IMR-90 (cell line): ENCODE measurements around the gene PLA2G4E. TPM values are rescaled to one million over a fixed set of nuclear protein-coding genes. Genes with fewer than 3 reads are reported as not detected.
A peak's percentile ranks its signal among the peaks of the same experiment; 100 is the strongest.

ENCODE experiments used
- ATAC-seq: fragments of 200-7000 bp; cut with Tn5 transposase; 2 replicates; pipeline ENCODE4 v1.9.1; 2020; ENCODE audit warnings: low read depth, mild to moderate bottlenecking, moderate library complexity
- BruUV-seq: library from RNA; stranded (reverse); fragments of 400-500 nt; replicated peaks from 2 replicates; lab custom pipeline; 2021; lab: Mats Ljungman, UMichigan
- CTCF ChIA-PET: fragments of 300-600 bp; formaldehyde crosslinking; extraction: SDS; loops from one replicate; lab custom pipeline; 2021; ENCODE audit warnings: antibody characterized with exemption; lab: Yijun Ruan, JAX
- POLR2A ChIA-PET: fragments of 300-600 bp; sonication (Branson Sonifier 250); formaldehyde crosslinking; loops from one replicate; lab custom pipeline; 2022; ENCODE audit warnings: antibody characterized with exemption; ENCODE audit not compliant: unreplicated experiment; lab: Charles Lee
- DNase-seq: peaks from one replicate; pipeline ENCODE4 v3.0.0; 2013
- H2AFZ ChIP-seq: replicated peaks from 2 replicates; pipeline ENCODE3; 2013; ENCODE audit warnings: low read length, mild to moderate bottlenecking; ENCODE audit not compliant: poor library complexity
- H2AK5ac ChIP-seq: 2 replicates; pipeline ENCODE4 v1.6.1; 2013; ENCODE audit warnings: low read depth, low read length, inconsistent platforms
- H2AK9ac ChIP-seq: replicated peaks from 2 replicates; pipeline ENCODE3; 2013; ENCODE audit warnings: mild to moderate bottlenecking, low read depth, low read length, moderate library complexity; ENCODE audit not compliant: poor library complexity
- H2BK120ac ChIP-seq: 2 replicates; pipeline ENCODE4 v1.6.1; 2013; ENCODE audit warnings: low read depth, low read length, inconsistent platforms
- H2BK15ac ChIP-seq: 3 replicates; pipeline ENCODE4 v1.6.1; 2013; ENCODE audit warnings: low read depth, low read length, inconsistent platforms
- H2BK20ac ChIP-seq: 2 replicates; pipeline ENCODE4 v1.6.1; 2013; ENCODE audit warnings: low read depth, mild to moderate bottlenecking, inconsistent platforms, low read length, moderate library complexity
- H2BK5ac ChIP-seq: 2 replicates; pipeline ENCODE4 v1.6.1; 2013; ENCODE audit warnings: mild to moderate bottlenecking, low read depth, low read length, inconsistent platforms; ENCODE audit not compliant: poor library complexity, severe bottlenecking
- H3K14ac ChIP-seq: replicated peaks from 2 replicates; pipeline ENCODE4 v1.6.1; 2013; ENCODE audit warnings: low read depth, low read length, inconsistent platforms
- H3K18ac ChIP-seq: 2 replicates; pipeline ENCODE4 v1.6.1; 2013; ENCODE audit warnings: low read depth, low read length, control low read depth
- H3K23ac ChIP-seq: 2 replicates; pipeline ENCODE4 v1.6.1; 2013; ENCODE audit warnings: low read depth, low read length, inconsistent platforms
- H3K27ac ChIP-seq: 2 replicates; pipeline ENCODE4 v1.5.1; 2013; ENCODE audit warnings: mild to moderate bottlenecking, control low read depth, low read length; ENCODE audit not compliant: insufficient read depth
- H3K27me3 ChIP-seq: 2 replicates; pipeline ENCODE4 v1.6.1; 2013; ENCODE audit warnings: low read length; ENCODE audit not compliant: control insufficient read depth, insufficient read depth
- H3K36me3 ChIP-seq: 2 replicates; pipeline ENCODE4 v1.6.1; 2013; ENCODE audit warnings: low read length, mixed read lengths; ENCODE audit not compliant: control insufficient read depth, insufficient read depth
- H3K4ac ChIP-seq: 2 replicates; pipeline ENCODE4 v1.6.1; 2013; ENCODE audit warnings: low read depth, low read length, inconsistent platforms
- H3K4me1 ChIP-seq: 2 replicates; pipeline ENCODE4 v1.6.1; 2013; ENCODE audit warnings: low read length, mixed read lengths; ENCODE audit not compliant: control insufficient read depth, insufficient read depth
- H3K4me2 ChIP-seq: 2 replicates; pipeline ENCODE4 v1.6.1; 2013; ENCODE audit warnings: low read depth, mild to moderate bottlenecking, control low read depth, low read length, moderate library complexity
- H3K4me3 ChIP-seq: 2 replicates; pipeline ENCODE4 v1.5.1; 2013; ENCODE audit warnings: low read depth, mild to moderate bottlenecking, control low read depth, low read length, moderate library complexity; ENCODE audit not compliant: insufficient read depth
- H3K56ac ChIP-seq: 2 replicates; pipeline ENCODE4 v1.6.1; 2013; ENCODE audit warnings: low read length, inconsistent platforms; ENCODE audit not compliant: insufficient read depth; ENCODE audit errors: extremely low read depth
- H3K79me1 ChIP-seq, 2 experiments: 2 replicates each; pipeline ENCODE4 v1.6.1; 2013; ENCODE audit warnings: low read length in 2 of 2, inconsistent platforms in 1 of 2, low read depth in 1 of 2
- H3K9ac ChIP-seq: 2 replicates; pipeline ENCODE4 v1.6.1; 2013; ENCODE audit warnings: low read depth, low read length, control low read depth
- H3K9me1 ChIP-seq: 2 replicates; pipeline ENCODE4 v1.6.1; 2013; ENCODE audit warnings: low read length, inconsistent platforms; ENCODE audit not compliant: insufficient read depth
- H3K9me3 ChIP-seq: 2 replicates; pipeline ENCODE4 v1.6.1; 2013; ENCODE audit warnings: low read length; ENCODE audit not compliant: control insufficient read depth, insufficient read depth
- H4K20me1 ChIP-seq: 2 replicates; pipeline ENCODE4 v1.6.1; 2013; ENCODE audit warnings: low read length, inconsistent platforms; ENCODE audit not compliant: insufficient read depth
- H4K5ac ChIP-seq: 2 replicates; pipeline ENCODE4 v1.6.1; 2013; ENCODE audit warnings: mild to moderate bottlenecking, low read depth, low read length, control low read depth
- H4K8ac ChIP-seq, 2 experiments: 2 replicates each; pipeline ENCODE4 v1.6.1; 2013; ENCODE audit warnings: low read depth in 2 of 2, low read length in 2 of 2, control low read depth in 1 of 2, inconsistent platforms in 1 of 2
- H4K91ac ChIP-seq: 2 replicates; pipeline ENCODE4 v1.6.1; 2013; ENCODE audit warnings: low read depth, low read length, inconsistent platforms; ENCODE audit not compliant: insufficient read depth
- BHLHE40 ChIP-seq: fragments of 150-350 bp; IDR thresholded peaks from 2 replicates; pipeline ENCODE4 v1.6.1; 2016; ENCODE audit warnings: mild to moderate bottlenecking, low read depth, low read length
- CEBPB ChIP-seq: IDR thresholded peaks from 2 replicates; pipeline ENCODE4 v1.6.1; 2012; ENCODE audit warnings: low read depth, low read length, improper control_type of control experiment
- CHD1 ChIP-seq: IDR thresholded peaks from 2 replicates; pipeline ENCODE4 v1.6.1; 2012; ENCODE audit warnings: low read depth, low read length, improper control_type of control experiment
- CTCF ChIP-seq: conservative IDR thresholded peaks from 2 replicates; pipeline ENCODE4 v1.5.1; 2012; ENCODE audit warnings: mild to moderate bottlenecking, low read depth, low read length, improper control_type of control experiment
- ELK1 ChIP-seq: fragments of 150-350 bp; IDR thresholded peaks from 2 replicates; pipeline ENCODE4 v1.6.1; 2016; ENCODE audit warnings: low read depth, mild to moderate bottlenecking, low read length, moderate library complexity, borderline replicate concordance
- FOS ChIP-seq: fragments of 150-350 bp; IDR thresholded peaks from 2 replicates; pipeline ENCODE4 v1.6.1; 2016; ENCODE audit warnings: low read depth, low read length
- MAFK ChIP-seq: IDR thresholded peaks from 2 replicates; pipeline ENCODE4 v1.6.1; 2012; ENCODE audit warnings: low read depth, low read length, improper control_type of control experiment
- MAZ ChIP-seq: IDR thresholded peaks from 2 replicates; pipeline ENCODE4 v1.6.1; 2012; ENCODE audit warnings: low read depth, mild to moderate bottlenecking, low read length, improper control_type of control experiment, moderate library complexity, borderline replicate concordance
- MXI1 ChIP-seq: IDR thresholded peaks from 2 replicates; pipeline ENCODE4 v1.6.1; 2012; ENCODE audit warnings: low read depth, mild to moderate bottlenecking, low read length, moderate library complexity, borderline replicate concordance
- NFE2L2 ChIP-seq: fragments of 150-350 bp; IDR thresholded peaks from 2 replicates; pipeline ENCODE4 v1.6.1; 2016; ENCODE audit warnings: low read depth, mild to moderate bottlenecking, low read length
- POLR2A ChIP-seq: IDR thresholded peaks from 2 replicates; pipeline ENCODE4 v1.6.1; 2012; ENCODE audit warnings: mild to moderate bottlenecking, low read depth, low read length
- RAD21 ChIP-seq: IDR thresholded peaks from 2 replicates; pipeline ENCODE4 v1.6.1; 2012; ENCODE audit warnings: low read length, improper control_type of control experiment
- RCOR1 ChIP-seq: IDR thresholded peaks from 2 replicates; pipeline ENCODE4 v1.6.1; 2012; ENCODE audit warnings: mild to moderate bottlenecking, low read length, improper control_type of control experiment; ENCODE audit not compliant: insufficient replicate concordance
- RFX5 ChIP-seq: IDR thresholded peaks from 2 replicates; pipeline ENCODE4 v1.8.0; 2012; ENCODE audit warnings: low read depth, mild to moderate bottlenecking, low read length, moderate library complexity
- SMC3 ChIP-seq: fragments of 150-350 bp; IDR thresholded peaks from 2 replicates; pipeline ENCODE4 v1.6.1; 2016; ENCODE audit warnings: low read depth, mild to moderate bottlenecking, antibody characterized with exemption, low read length, moderate library complexity
- WGBS, 2 experiments: methylation state at CpG; one replicate each; pipeline versions ENCODE4 v1.1.5 to v1.1.7; 2013; ENCODE audit warnings: missing lambda C conversion rate in 2 of 2; ENCODE audit not compliant: insufficient read length in 1 of 2; ENCODE audit errors: extremely low coverage in 2 of 2; 5-methylcytosine and 5-hydroxymethylcytosine counted together
- dilution Hi-C: fragments of 300-500 bp; cut with HindIII; formaldehyde crosslinking; loops from one replicate; pipeline ENCODE4 v1.14.3; 2018; ENCODE audit warnings: low sequenced_read_pairs; ENCODE audit not compliant: unreplicated experiment
- in situ Hi-C: fragments of 300-500 bp; cut with MboI; formaldehyde crosslinking; loops from 3 replicates; pipeline ENCODE4 v1.14.3; 2019; ENCODE audit warnings: low sequenced_read_pairs, inconsistent platforms, mixed read lengths
- intact Hi-C: fragments of 100-400 bp; cut with micrococcal nuclease; formaldehyde crosslinking; loops from 2 replicates; pipeline ENCODE4 v1.10.0; 2022
- polyA plus RNA-seq, 3 experiments: library from polyadenylated mRNA; depleted of rRNA; stranded (reverse); fragments of >200 nt; gene quantifications; 2 replicates each; pipeline ENCODE4 v1.2.3, GENCODE V29; 2012; ENCODE audit warnings: low replicate concordance in 1 of 3
- total RNA-seq: library from RNA; depleted of rRNA; stranded (reverse); fragments of >200 nt; gene quantifications from 2 replicates; pipeline ENCODE4 v1.2.3, GENCODE V29; 2012

Gene PLA2G4E
- total and polyA plus RNA-seq, 2 of the 4 experiments (the other 2 are of a cell fraction) = not detected

- Histone ChIP-seq H4K8ac (peak overlapping the region in 1 of 2 experiments; percentile 20; a peak in 1 of 4 replicates), H3K36me3 (peaks cover 6% of the 10 kb centered on the region), H3K9me3 (no peaks in the 10 kb centered on the region), H3K14ac (peak overlapping the region; percentile 48), H3K4me3 (no peak overlapping the region), H4K20me1 (peaks cover 10% of the 10 kb centered on the region; the same call in 1 of the 2 replicates), H3K23ac (peak overlapping the region; percentile 60; the same call in 1 of the 2 replicates), H2AK9ac (no peak overlapping the region), H3K27me3 (no peaks in the 10 kb centered on the region), H2AFZ (no peak overlapping the region), H3K56ac (no peak overlapping the region), H2BK120ac (no peak overlapping the region), H3K27ac (no peak overlapping the region), H3K4me1 (peaks cover 14% of the 10 kb centered on the region), H2BK5ac (no peak overlapping the region), H3K4ac (no peak overlapping the region), H3K79me1 (peaks cover 37 to 72% of the 10 kb centered on the region in 2 experiments), H2AK5ac (peak overlapping the region; percentile 51; the same call in 1 of the 2 replicates), H3K9me1 (peaks cover 18% of the 10 kb centered on the region), H3K18ac (no peak overlapping the region), H4K91ac (no peak overlapping the region), H3K4me2 (no peak overlapping the region), H3K9ac (no peak overlapping the region), H2BK15ac (peak overlapping the region; percentile 42; the same call in 1 of the 3 replicates), H2BK20ac (no peak overlapping the region), H4K5ac (no peak overlapping the region)
- ChIA-PET CTCF (no interaction called here), POLR2A (no interaction called here)
- WGBS, 2 experiments = 52% methylated on average over 3 of the region's 12 CpGs; no CpG with 5 or more reads in 1 of the 2 experiments
- in situ Hi-C loops = no loop called here
- ATAC-seq (peak; percentile 49), DNase-seq (peak; percentile 38)
- no TSS peak for BruUV-seq
- intact Hi-C loops = no loop called here
- dilution Hi-C loops = no loop called here
- TF ChIP-seq MAZ (no peak), RFX5 (no peak), BHLHE40 (no peak), RAD21 (no peak), MXI1 (no peak), CEBPB (no peak), MAFK (no peak), SMC3 (no peak), ELK1 (no peak), CHD1 (no peak), POLR2A (no peak), RCOR1 (no peak), FOS (no peak), NFE2L2 (no peak), CTCF (no peak)
These were observed 63.6 kb downstream of the PLA2G4E start for GRCh38 chr15:41957021-41957897.
